ENCODE results near the gene B3GNT4.
"Not testable (repeated sequence)": the region's sequence is repeated elsewhere in the genome, so short reads cannot be mapped to it uniquely, and the experiment has no call there.

The B3GNT4 gene

DNA sequence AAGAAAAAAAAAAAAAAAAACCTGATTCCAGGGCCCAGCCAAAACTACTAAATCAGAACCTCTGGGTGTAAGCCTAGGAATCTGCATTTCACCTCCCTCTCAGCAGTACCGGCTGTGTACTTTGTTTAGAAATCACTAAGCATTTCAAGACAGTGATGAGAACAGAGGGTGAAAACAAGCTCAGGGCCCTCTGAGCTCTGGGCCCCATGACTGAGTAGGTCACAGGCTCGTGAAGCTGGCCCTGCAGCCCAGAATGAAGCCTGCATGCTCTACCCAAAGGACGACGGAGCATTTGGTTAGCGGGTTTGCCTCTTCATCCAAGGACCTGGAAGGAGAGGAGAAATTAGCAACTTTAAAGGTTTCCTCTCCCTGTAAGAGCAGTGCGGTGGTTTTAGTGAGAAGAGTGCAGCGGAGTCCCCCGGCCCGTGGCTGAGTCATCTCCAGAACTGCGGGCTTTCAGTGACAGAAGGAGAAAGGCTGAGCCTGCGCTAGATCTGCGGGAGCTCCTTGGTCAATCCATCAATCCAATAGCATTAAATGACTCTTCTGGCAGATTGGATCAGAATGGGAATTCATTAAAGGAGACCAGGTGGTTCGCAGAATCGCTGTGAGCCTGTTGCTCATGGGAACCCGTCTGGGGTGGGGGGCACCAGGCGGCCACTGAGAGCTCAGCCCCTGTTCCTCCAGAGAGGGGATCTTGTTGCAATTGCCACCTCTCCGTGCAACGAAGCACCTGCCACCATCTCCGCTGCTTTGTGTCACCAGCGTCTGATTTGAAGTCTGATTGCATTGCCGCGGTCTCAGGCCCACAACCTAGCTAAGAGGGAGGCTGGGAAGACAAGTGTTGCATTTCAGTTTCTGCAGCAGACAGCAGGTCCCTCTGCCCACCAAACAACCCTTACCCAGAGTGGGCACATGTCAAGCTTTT lies 36.8 kb upstream of the B3GNT4 start:
- TF ChIP-seq, protein P1, sequence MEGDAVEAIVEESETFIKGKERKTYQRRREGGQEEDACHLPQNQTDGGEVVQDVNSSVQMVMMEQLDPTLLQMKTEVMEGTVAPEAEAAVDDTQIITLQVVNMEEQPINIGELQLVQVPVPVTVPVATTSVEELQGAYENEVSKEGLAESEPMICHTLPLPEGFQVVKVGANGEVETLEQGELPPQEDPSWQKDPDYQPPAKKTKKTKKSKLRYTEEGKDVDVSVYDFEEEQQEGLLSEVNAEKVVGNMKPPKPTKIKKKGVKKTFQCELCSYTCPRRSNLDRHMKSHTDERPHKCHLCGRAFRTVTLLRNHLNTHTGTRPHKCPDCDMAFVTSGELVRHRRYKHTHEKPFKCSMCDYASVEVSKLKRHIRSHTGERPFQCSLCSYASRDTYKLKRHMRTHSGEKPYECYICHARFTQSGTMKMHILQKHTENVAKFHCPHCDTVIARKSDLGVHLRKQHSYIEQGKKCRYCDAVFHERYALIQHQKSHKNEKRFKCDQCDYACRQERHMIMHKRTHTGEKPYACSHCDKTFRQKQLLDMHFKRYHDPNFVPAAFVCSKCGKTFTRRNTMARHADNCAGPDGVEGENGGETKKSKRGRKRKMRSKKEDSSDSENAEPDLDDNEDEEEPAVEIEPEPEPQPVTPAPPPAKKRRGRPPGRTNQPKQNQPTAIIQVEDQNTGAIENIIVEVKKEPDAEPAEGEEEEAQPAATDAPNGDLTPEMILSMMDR (IDR thresholded peaks at IDR 0.05; ENCODE audit: low read depth, low read length) = no peak

DNA sequence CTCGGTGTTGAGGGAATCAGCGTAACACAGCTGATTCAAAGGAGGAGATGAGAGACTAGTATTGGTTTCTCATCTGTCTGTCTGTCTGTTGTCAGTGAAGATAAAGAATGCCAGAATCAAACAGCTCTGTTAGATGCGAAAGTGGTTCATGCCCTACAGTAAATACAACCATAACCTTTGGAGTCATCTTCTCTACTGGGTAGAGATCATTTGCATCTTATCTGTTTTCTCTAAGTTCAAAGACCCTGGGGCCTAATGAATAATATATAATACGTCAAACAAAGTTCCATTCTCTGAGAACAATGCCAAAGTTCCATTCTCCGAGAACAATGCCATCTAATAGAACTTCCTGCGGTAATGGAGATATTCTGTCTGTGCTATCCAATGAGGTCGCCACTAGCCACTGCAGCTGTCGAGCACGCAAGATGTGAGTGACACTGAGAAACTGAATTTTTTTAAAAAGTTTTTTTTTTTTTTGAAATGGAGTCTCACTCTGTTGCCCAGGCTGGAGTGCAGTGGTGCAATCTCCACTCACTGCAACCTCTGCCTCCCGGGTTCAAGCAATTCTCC lies 36.1 kb upstream of the B3GNT4 start:
- no peak for DNase-seq (ENCODE audit: extremely low read depth, low read depth)
- TF ChIP-seq, protein P1 (IDR thresholded peaks at IDR 0.05; ENCODE audit: low read depth, low read length) = no peak

More for the DNA sequence above, 36.8 kb upstream of the B3GNT4 start:
- no peak for DNase-seq (ENCODE audit: extremely low read depth, low read depth)

DNA sequence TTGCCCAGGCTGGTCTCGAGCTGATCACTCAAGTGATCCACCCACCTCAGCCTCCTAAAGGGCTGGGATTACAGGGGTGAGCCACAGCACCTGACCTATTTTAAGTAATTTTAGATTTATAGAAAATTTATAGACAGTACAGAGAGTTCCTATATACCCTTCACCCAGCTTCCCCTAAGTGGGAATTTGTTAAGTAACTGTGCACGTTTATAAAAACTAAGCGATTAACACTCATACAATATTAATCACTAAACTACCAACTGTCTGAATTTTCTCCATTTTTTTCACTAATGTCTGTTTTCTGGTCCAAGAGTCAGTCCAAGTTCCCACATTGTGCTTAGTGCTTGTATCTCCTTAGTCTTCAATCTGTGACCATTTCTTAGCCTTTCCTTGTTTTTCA lies 35.0 kb upstream of the B3GNT4 start:
- no peak for DNase-seq (ENCODE audit: extremely low read depth, low read depth)

DNA sequence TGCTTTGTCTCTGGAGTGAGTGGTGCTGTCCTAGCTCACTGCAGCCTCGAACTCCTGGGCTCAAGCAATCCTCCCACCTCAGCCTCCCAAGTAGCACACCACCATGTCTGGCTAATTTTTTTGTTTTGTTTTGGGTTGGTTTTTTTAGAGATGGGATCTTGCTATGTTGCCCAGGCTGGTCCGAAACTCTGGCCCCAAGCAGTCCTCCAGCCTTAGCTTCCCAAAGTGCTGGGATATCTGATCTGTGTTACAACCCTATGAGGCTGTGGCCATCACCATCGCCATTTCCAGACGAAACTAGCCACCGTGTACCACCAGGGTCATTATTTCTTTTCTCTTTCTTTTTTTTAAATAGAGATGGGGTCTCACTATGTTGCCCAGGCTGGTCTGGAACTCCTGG lies 32.1 kb upstream of the B3GNT4 start:
- no peak for DNase-seq (ENCODE audit: extremely low read depth, low read depth)
- TF ChIP-seq, protein P1 (IDR thresholded peaks at IDR 0.05; ENCODE audit: low read depth, low read length) = no peak

More for the DNA sequence above, 35.0 kb upstream of the B3GNT4 start:
- TF ChIP-seq, protein P1 (IDR thresholded peaks at IDR 0.05; ENCODE audit: low read depth, low read length) = no peak

DNA sequence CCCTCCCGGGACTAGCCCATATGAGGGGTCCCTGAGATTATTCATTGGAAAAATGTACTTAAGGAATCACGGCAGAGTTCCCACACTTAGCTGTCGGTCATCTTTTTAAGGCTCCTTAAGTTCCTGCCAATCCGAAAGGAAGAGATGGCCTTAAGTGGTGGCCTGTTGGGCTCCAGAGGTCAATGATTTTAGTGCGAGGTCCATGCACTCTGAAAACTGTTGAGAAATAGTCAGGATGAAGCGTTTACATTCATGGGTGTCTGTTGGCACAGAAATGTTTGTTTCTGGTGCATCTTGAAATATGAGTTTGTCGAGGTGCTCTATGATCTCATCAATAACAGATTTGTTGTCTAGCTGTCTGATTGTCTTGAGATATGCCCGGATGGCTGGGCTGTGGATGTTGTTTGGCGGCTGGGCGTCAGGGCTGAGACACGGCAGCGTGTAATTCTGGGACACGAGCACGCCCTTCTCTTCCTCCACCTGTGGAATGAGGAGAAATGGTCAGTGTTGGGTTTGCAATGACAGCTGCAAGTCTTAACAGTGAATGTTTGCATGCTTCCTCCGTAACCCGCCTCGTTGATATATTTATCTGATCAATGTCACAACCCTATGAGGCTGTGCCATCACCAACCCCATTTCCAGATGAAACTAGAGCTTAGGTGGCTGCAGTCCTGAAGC lies 31.1 kb upstream of the B3GNT4 start:
- TF ChIP-seq, protein P1 (IDR thresholded peaks at IDR 0.05; ENCODE audit: low read depth, low read length) = no peak
- no peak for DNase-seq (ENCODE audit: extremely low read depth, low read depth)

DNA sequence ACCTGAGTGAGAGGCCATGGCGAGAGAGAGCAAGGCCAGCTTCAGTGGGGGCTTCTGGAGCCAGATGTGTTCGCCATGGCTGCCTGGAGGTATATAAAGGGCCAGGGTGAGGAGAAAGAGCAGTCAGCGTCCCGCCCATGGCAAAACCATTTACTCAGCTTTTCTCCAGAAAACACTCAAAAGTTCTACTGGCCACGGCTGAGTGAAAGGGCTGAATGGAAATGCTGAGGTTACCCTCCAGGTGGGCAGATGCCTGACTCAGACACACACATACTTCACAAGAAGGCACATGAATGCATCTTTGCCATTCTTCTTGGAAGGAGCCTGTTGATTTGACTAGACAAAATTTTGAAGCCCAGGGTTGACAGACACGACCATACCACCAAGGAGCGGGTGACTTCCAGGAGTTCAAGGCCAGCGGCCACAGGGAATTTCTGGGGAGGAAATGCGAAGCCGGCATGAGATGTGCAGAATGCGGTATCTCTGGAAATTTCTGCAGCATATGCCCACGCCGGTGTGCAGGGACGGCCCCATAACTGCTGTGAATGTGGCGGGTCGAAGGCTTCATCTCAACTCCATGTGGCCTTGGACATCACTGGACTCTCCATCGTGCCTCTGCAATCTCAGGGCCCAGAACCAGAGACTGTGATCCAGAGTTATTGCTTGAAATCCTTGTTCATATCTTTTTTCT lies 29.2 kb upstream of the B3GNT4 start, which contains the start of gene IL31:
IL31 (minus strand) TSS at position 67 of the 691 bp plus-strand sequence; CDS start at position 18, 49 bp downstream.
- TF ChIP-seq, protein P1 (IDR thresholded peaks at IDR 0.05; ENCODE audit: low read depth, low read length) = no peak
- DNase-seq (ENCODE audit: extremely low read depth, low read depth) = no peak

DNA sequence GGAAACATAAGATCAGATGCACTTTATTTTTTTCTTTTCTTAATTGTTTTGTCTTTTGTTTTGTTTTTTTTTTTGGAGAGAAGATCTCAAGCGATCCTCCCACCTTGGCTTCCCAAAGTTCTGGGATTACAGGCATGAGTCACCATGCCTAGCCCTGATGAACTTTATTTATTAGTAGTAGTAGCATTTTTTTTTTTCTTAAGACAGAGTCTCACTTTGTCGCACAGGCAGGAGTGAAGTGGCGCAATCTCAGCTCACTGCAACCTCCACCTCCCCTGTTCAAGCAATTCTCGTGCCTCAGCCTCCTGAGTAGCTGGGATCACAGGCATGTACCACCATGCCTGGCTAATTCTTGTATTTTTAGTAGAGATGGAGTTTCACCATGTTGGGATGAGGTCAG lies 27.0 kb upstream of the B3GNT4 start:
- not testable (repeated sequence) for DNase-seq (ENCODE audit: extremely low read depth, low read depth)

Measured in AG09319 (cell line).